ENCODE data around the gene BRSK2. TPM values are rescaled to one million over a fixed set of nuclear protein-coding genes. Genes with fewer than 3 reads are reported as not detected.
"Not testable (repeated sequence)": the region's sequence is repeated elsewhere in the genome, so short reads cannot be mapped to it uniquely, and the experiment has no call there.

Gene BRSK2
- total RNA-seq, 1 donor from 2014 or later: 0.75 TPM

DNA sequence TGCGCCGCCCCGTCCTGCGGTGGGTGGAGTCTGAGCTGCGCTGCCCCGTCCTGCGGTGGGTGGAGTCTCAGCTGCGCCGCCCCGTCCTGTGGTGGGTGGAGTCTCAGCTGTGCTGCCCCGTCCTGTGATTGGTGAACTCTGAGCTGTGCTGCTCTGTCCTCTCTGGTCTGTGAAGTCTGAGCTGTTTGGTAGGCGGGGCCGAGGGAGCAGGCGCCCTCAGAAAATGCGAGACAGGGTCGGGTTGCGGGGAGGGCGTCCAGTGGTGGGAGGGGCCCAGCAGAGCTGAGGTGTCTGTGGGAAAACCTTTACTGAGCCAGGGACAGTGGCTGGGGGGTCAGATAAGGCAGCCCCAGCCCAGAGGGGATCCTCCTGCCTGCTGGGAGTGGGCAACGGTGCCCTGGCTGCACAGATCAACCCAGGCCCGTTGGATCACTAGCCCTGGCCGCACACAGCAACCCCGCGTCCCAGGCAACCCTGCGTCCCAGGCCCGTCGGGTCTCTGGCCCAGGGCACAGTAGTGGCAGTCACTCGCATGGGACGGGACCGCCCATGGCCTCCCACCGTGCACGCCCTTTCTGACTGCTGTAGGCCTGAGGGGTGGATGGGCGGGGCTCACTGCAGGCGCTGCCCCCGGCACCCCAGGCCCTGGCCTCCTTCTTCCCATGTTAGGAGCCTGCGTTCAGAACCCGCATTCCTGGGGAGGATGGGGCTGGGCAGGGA, 22.8 kb downstream of the BRSK2 start:
- no peak overlapping the region for H3K4me3 ChIP-seq (ENCODE audit: low read depth, low read length)
- H3K27me3 ChIP-seq (ENCODE audit: control insufficient read depth, insufficient read depth, low read length): peaks cover 3% of the 10 kb centered on the region
- TF ChIP-seq, protein P1, sequence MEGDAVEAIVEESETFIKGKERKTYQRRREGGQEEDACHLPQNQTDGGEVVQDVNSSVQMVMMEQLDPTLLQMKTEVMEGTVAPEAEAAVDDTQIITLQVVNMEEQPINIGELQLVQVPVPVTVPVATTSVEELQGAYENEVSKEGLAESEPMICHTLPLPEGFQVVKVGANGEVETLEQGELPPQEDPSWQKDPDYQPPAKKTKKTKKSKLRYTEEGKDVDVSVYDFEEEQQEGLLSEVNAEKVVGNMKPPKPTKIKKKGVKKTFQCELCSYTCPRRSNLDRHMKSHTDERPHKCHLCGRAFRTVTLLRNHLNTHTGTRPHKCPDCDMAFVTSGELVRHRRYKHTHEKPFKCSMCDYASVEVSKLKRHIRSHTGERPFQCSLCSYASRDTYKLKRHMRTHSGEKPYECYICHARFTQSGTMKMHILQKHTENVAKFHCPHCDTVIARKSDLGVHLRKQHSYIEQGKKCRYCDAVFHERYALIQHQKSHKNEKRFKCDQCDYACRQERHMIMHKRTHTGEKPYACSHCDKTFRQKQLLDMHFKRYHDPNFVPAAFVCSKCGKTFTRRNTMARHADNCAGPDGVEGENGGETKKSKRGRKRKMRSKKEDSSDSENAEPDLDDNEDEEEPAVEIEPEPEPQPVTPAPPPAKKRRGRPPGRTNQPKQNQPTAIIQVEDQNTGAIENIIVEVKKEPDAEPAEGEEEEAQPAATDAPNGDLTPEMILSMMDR (IDR thresholded peaks at IDR 0.05; ENCODE audit: insufficient read depth, low read length, poor library complexity, severe bottlenecking): no peak
- no peak for DNase-seq (ENCODE audit: low read depth)
- H3K36me3 ChIP-seq (ENCODE audit: control insufficient read depth, insufficient read depth, low read length): no peaks in the 10 kb centered on the region

DNA sequence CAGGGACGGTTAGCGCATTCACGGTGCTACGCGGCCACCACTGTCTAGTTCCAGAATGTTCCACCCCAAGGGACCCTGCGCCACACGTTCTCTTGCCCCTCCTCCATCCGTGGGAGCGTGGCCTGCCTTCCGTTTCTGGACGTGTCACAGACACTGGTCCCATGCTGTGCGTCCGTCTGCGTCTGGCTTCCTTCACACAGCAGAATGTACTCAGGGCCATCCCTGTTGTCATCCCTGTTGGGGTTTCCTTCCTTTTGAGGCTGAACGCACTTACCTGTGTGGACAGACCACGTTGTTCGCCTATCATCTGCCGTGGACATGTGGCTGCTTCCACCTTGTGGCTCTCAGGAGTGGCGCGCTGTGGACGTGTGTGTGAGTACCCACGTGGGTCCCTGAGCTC, 24.9 kb downstream of the BRSK2 start:
- Histone ChIP-seq H3K36me3 (ENCODE audit: control insufficient read depth, insufficient read depth, low read length) (no peaks in the 10 kb centered on the region), H3K27me3 (ENCODE audit: control insufficient read depth, insufficient read depth, low read length) (no peaks in the 10 kb centered on the region), H3K4me3 (ENCODE audit: low read depth, low read length) (no peak overlapping the region)
- no peak for DNase-seq (ENCODE audit: low read depth)
- TF ChIP-seq, protein P1 (IDR thresholded peaks at IDR 0.05; ENCODE audit: insufficient read depth, low read length, poor library complexity, severe bottlenecking): no peak

DNA sequence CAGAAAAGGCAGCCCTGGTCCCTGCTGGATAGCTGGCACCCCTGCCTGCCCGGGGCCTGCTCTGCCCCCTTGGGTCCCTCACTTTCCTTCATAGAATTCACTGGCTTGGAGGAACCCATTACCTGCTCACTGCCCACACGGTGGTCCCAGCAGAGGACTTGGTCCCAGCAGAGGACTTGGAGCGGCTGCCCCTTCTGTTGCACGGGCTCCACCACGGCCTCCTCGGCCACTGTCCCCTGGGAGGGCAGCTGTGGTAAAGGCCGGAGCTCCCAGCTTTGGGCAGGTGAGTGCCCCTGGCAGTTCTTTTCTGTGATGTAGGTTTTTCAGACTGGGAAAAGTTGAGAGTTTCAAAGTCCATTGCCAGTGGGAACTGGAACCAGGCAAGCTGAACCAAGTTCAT, 25.9 kb downstream of the BRSK2 start:
- no peak for DNase-seq (ENCODE audit: low read depth)
- Histone ChIP-seq H3K36me3 (ENCODE audit: control insufficient read depth, insufficient read depth, low read length) (no peaks in the 10 kb centered on the region), H3K27me3 (ENCODE audit: control insufficient read depth, insufficient read depth, low read length) (no peaks in the 10 kb centered on the region), H3K4me3 (ENCODE audit: low read depth, low read length) (no peak overlapping the region)
- TF ChIP-seq, protein P1 (IDR thresholded peaks at IDR 0.05; ENCODE audit: insufficient read depth, low read length, poor library complexity, severe bottlenecking): no peak

DNA sequence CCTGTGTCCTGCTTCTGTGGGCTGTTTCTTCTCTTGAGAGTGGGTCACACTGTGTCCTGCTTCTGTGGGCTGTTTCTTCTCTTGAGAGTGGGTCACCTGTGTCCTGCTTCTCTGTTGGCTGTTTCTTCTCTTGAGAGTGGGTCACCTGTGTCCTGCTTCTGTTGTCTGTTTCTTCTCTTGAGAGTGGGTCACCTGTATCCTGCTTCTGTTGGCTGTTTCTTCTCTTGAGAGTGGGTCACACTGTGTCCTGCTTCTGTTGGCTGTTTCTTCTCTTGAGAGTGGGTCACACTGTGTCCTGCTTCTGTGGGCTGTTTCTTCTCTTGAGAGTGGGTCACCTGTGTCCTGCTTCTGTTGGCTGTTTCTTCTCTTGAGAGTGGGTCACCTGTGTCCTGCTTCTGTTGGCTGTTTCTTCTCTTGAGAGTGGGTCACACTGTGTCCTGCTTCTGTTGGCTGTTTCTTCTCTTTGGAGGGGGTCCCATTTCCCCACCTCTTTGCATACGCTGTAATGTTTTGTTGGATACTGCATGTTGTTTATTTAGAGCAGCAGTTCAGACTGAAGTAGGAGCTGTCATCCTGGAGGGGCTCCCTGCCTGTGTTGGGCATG, 28.6 kb downstream of the BRSK2 start:
- DNase-seq (ENCODE audit: low read depth); H3K36me3 ChIP-seq (ENCODE audit: control insufficient read depth, insufficient read depth, low read length); H3K4me3 ChIP-seq (ENCODE audit: low read depth, low read length); H3K27me3 ChIP-seq (ENCODE audit: control insufficient read depth, insufficient read depth, low read length): not testable (repeated sequence)

DNA sequence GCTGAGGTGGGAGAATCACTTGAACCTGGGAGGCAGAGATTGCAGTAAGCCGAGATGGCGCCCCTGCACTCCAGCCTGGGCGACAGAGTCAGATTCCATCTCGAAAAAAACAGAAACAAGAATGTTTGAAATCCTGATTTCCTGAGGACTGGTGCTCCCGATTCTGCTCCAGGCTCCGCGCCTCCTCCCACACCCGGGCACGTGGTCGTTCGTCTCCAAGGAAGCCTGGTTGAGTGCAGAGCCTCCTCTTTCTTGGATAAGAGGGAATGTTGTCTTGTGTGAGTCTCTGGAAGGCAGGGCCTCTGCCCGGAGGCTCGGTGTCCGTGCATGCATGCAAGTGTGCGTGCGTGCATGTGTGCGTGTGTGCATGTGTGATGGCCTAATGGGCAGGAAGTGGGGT, 30.1 kb downstream of the BRSK2 start:
- no peak for DNase-seq (ENCODE audit: low read depth)
- TF ChIP-seq, protein P1 (IDR thresholded peaks at IDR 0.05; ENCODE audit: insufficient read depth, low read length, poor library complexity, severe bottlenecking): no peak
- H3K4me3 ChIP-seq (ENCODE audit: low read depth, low read length): no peak overlapping the region
- no peaks in the 10 kb centered on the region for H3K27me3 ChIP-seq (ENCODE audit: control insufficient read depth, insufficient read depth, low read length)
- no peaks in the 10 kb centered on the region for H3K36me3 ChIP-seq (ENCODE audit: control insufficient read depth, insufficient read depth, low read length)

DNA sequence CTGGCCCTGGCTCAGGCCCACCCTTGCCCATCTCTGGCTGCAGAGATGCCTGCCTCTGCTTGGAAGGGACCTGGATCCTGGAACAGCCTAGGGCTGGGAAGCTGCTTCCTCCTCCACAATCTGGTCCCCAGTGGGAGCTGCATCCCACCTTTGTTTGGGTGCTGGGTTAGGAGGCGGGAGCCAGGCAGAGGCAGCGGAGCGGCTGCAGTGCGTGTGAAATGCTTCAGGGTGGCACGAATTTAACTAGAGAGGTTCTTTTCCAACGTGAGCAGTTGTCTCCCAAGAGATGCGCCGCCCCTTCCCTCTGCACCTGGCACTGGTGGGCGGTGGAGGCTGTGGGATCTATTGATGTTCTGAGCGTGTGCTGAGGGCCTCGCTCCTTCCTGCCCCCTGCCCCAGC, 31.6 kb downstream of the BRSK2 start:
- H3K36me3 ChIP-seq (ENCODE audit: control insufficient read depth, insufficient read depth, low read length): no peaks in the 10 kb centered on the region

More for the DNA sequence above, 31.6 kb downstream of the BRSK2 start:
- DNase-seq (ENCODE audit: low read depth): no peak
- no peaks in the 10 kb centered on the region for H3K27me3 ChIP-seq (ENCODE audit: control insufficient read depth, insufficient read depth, low read length)
- TF ChIP-seq, protein P1 (IDR thresholded peaks at IDR 0.05; ENCODE audit: insufficient read depth, low read length, poor library complexity, severe bottlenecking): no peak
- H3K4me3 ChIP-seq (ENCODE audit: low read depth, low read length): no peak overlapping the region
